HL-60 (cell line): Measurements from ENCODE around the gene MYBPC3.

ENCODE experiments used
- DNase-seq, 2 experiments: peaks; one replicate each; pipeline ENCODE4 v3.0.0-alpha.2; 2010 to 2020; ENCODE audit warnings: low read depth in 1 of 2, low spot score in 1 of 2
- H3K27ac ChIP-seq: fragments of 250-450 bp; sonication (Bioruptor Pico); replicated peaks from 2 replicates; pipeline ENCODE4 v1.5.1; 2020; ENCODE audit warnings: mild to moderate bottlenecking, moderate library complexity
- H3K27me3 ChIP-seq: fragments of 250-450 bp; sonication (Bioruptor Pico); 2 replicates; pipeline ENCODE4 v1.5.1; 2021; ENCODE audit warnings: mild to moderate bottlenecking, moderate library complexity; ENCODE audit not compliant: insufficient read depth, poor library complexity, severe bottlenecking
- H3K4me3 ChIP-seq: replicated peaks from 2 replicates; pipeline ENCODE4 v1.5.1; 2011; ENCODE audit warnings: mild to moderate bottlenecking, control low read depth, low read length; ENCODE audit not compliant: insufficient read depth
- GABPA ChIP-seq: IDR thresholded peaks from 2 replicates; pipeline ENCODE4 v1.6.1; 2012; ENCODE audit warnings: low read depth
- POLR2AphosphoS5 ChIP-seq: IDR thresholded peaks from 2 replicates; pipeline ENCODE4 v1.6.1; 2012; ENCODE audit warnings: low read depth
- SPI1 ChIP-seq: IDR thresholded peaks from 2 replicates; pipeline ENCODE4 v1.6.1; 2012; ENCODE audit warnings: low read depth, mild to moderate bottlenecking, borderline replicate concordance
- TF ChIP-seq, protein P1 (sequence below): IDR thresholded peaks from one replicate; pipeline ENCODE4 v1.5.1; 2011; ENCODE audit warnings: low read length, control low read depth, inconsistent platforms; ENCODE audit not compliant: insufficient read depth
- TF ChIP-seq, protein P2 (sequence below): IDR thresholded peaks from 2 replicates; pipeline ENCODE4 v1.6.1; 2012; ENCODE audit warnings: low read depth; ENCODE audit not compliant: insufficient replicate concordance

MYBPC3 gene

GRCh38 chr11:47288066-47288465 lies 64.4 kb downstream of the MYBPC3 start:
- DNase-seq: no peak
- Histone ChIP-seq H3K4me3 (no peak overlapping the region), H3K27ac (no peak overlapping the region), H3K27me3 (no peaks in the 10 kb centered on the region)
- no peak for TF ChIP-seq POLR2AphosphoS5
- no peak for TF ChIP-seq GABPA
- TF ChIP-seq SPI1: no peak
- TF ChIP-seq, protein P1, sequence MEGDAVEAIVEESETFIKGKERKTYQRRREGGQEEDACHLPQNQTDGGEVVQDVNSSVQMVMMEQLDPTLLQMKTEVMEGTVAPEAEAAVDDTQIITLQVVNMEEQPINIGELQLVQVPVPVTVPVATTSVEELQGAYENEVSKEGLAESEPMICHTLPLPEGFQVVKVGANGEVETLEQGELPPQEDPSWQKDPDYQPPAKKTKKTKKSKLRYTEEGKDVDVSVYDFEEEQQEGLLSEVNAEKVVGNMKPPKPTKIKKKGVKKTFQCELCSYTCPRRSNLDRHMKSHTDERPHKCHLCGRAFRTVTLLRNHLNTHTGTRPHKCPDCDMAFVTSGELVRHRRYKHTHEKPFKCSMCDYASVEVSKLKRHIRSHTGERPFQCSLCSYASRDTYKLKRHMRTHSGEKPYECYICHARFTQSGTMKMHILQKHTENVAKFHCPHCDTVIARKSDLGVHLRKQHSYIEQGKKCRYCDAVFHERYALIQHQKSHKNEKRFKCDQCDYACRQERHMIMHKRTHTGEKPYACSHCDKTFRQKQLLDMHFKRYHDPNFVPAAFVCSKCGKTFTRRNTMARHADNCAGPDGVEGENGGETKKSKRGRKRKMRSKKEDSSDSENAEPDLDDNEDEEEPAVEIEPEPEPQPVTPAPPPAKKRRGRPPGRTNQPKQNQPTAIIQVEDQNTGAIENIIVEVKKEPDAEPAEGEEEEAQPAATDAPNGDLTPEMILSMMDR: no peak
- TF ChIP-seq, protein P2, sequence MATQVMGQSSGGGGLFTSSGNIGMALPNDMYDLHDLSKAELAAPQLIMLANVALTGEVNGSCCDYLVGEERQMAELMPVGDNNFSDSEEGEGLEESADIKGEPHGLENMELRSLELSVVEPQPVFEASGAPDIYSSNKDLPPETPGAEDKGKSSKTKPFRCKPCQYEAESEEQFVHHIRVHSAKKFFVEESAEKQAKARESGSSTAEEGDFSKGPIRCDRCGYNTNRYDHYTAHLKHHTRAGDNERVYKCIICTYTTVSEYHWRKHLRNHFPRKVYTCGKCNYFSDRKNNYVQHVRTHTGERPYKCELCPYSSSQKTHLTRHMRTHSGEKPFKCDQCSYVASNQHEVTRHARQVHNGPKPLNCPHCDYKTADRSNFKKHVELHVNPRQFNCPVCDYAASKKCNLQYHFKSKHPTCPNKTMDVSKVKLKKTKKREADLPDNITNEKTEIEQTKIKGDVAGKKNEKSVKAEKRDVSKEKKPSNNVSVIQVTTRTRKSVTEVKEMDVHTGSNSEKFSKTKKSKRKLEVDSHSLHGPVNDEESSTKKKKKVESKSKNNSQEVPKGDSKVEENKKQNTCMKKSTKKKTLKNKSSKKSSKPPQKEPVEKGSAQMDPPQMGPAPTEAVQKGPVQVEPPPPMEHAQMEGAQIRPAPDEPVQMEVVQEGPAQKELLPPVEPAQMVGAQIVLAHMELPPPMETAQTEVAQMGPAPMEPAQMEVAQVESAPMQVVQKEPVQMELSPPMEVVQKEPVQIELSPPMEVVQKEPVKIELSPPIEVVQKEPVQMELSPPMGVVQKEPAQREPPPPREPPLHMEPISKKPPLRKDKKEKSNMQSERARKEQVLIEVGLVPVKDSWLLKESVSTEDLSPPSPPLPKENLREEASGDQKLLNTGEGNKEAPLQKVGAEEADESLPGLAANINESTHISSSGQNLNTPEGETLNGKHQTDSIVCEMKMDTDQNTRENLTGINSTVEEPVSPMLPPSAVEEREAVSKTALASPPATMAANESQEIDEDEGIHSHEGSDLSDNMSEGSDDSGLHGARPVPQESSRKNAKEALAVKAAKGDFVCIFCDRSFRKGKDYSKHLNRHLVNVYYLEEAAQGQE: no peak

GRCh38 chr11:47285969-47286770 lies 66.3 kb downstream of the MYBPC3 start:
- TF ChIP-seq GABPA (no peak), POLR2AphosphoS5 (no peak), SPI1 (no peak)
- TF ChIP-seq, protein P1: no peak
- TF ChIP-seq, protein P2: no peak
- Histone ChIP-seq H3K4me3 (no peak overlapping the region), H3K27ac (no peak overlapping the region), H3K27me3 (no peaks in the 10 kb centered on the region)
- no peak for DNase-seq

GRCh38 chr11:47284151-47284550 lies 68.4 kb downstream of the MYBPC3 start:
- Histone ChIP-seq H3K27me3 (no peaks in the 10 kb centered on the region), H3K27ac (no peak overlapping the region), H3K4me3 (no peak overlapping the region)
- DNase-seq: no peak
- TF ChIP-seq, protein P1: no peak
- TF ChIP-seq POLR2AphosphoS5 (no peak), SPI1 (no peak), GABPA (no peak)
- TF ChIP-seq, protein P2: no peak
